Caco-2 (cell line): ENCODE results near the gene TFAP2A. TPM values are rescaled to one million over a fixed set of nuclear protein-coding genes. Genes with fewer than 3 reads are reported as not detected.

Source experiments
- BruUV-seq: library from RNA; stranded (reverse); fragments of 400-500 nt; replicated peaks from 2 replicates; lab custom pipeline; 2021; lab: Mats Ljungman, UMichigan
- CTCF ChIA-PET: fragments of 300-600 bp; sonication (Branson Sonifier 250); formaldehyde crosslinking; loops from one replicate; lab custom pipeline; 2022; ENCODE audit warnings: antibody characterized with exemption; lab: Charles Lee
- POLR2A ChIA-PET: fragments of 300-600 bp; sonication (Branson Sonifier 250); formaldehyde crosslinking; loops from one replicate; lab custom pipeline; 2022; ENCODE audit warnings: antibody characterized with exemption; lab: Charles Lee
- DNase-seq, 2 experiments: peaks; one replicate each; pipeline versions ENCODE4 v3.0.0 to v3.0.0-alpha.2; 2020 to 2022
- H3K27me3 ChIP-seq: replicated peaks from 2 replicates; pipeline ENCODE4 v1.6.0; 2011; ENCODE audit warnings: low read length; ENCODE audit not compliant: control insufficient read depth, insufficient read depth
- H3K36me3 ChIP-seq: 2 replicates; pipeline ENCODE4 v1.5.1; 2011; ENCODE audit warnings: low read length; ENCODE audit not compliant: control insufficient read depth, insufficient read depth
- H3K4me1 ChIP-seq: fragments of 250-450 bp; sonication (Bioruptor Pico); 2 replicates; pipeline ENCODE4 v1.5.1; 2020; ENCODE audit warnings: mild to moderate bottlenecking
- H3K4me3 ChIP-seq: 2 replicates; pipeline ENCODE4 v1.5.1; 2011; ENCODE audit warnings: low read depth, mild to moderate bottlenecking, control low read depth, low read length
- H3K9me3 ChIP-seq: fragments of 250-450 bp; sonication (Bioruptor Pico); 2 replicates; pipeline ENCODE4 v1.5.1; 2020; ENCODE audit warnings: mild to moderate bottlenecking, moderate library complexity
- H3K27ac Mint-ChIP-seq: one replicate; pipeline ENCODE4 v1.8.0; 2022; ENCODE audit warnings: mixed read lengths; ENCODE audit not compliant: unreplicated experiment
- H3K27me3 Mint-ChIP-seq: one replicate; pipeline ENCODE4 v1.8.0; 2022; ENCODE audit warnings: mixed read lengths; ENCODE audit not compliant: insufficient read depth, unreplicated experiment
- H3K36me3 Mint-ChIP-seq: one replicate; pipeline ENCODE4 v1.8.0; 2022; ENCODE audit warnings: mild to moderate bottlenecking, mixed read lengths; ENCODE audit not compliant: insufficient read depth, unreplicated experiment
- H3K4me1 Mint-ChIP-seq: one replicate; pipeline ENCODE4 v1.8.0; 2022; ENCODE audit warnings: low read depth, mixed read lengths; ENCODE audit not compliant: unreplicated experiment
- H3K4me3 Mint-ChIP-seq: one replicate; pipeline ENCODE4 v1.8.0; 2022; ENCODE audit warnings: mild to moderate bottlenecking, moderate library complexity, mixed read lengths; ENCODE audit not compliant: unreplicated experiment
- H3K9me3 Mint-ChIP-seq: one replicate; pipeline ENCODE4 v1.8.0; 2022; ENCODE audit warnings: mixed read lengths; ENCODE audit not compliant: unreplicated experiment
- CTCF ChIP-seq, 2 experiments: fragments of 200-600 bp in 1 of 2; IDR thresholded peaks; 1 replicate in 1 of 2; 2 replicates in 1 of 2; pipeline versions ENCODE4 v1.5.1 to v1.8.0; 2011 to 2022; ENCODE audit warnings: antibody characterized with exemption in 1 of 2, control low read depth in 1 of 2, inconsistent platforms in 1 of 2, low read depth in 1 of 2, low read length in 1 of 2, mild to moderate bottlenecking in 1 of 2, moderate library complexity in 1 of 2; ENCODE audit not compliant: insufficient read depth in 1 of 2, severe bottlenecking in 1 of 2, unreplicated experiment in 1 of 2
- intact Hi-C: fragments of 100-400 bp; cut with micrococcal nuclease; formaldehyde crosslinking; loops from one replicate; pipeline ENCODE4 v1.10.0; 2022; ENCODE audit not compliant: unreplicated experiment
- total RNA-seq: library from RNA; stranded (reverse); gene quantifications from 2 replicates; pipeline ENCODE4 v1.2.3, GENCODE V29; 2022

TFAP2A gene
- total RNA-seq, 1 experiment from 2014 or later = 6.3 TPM

DNA sequence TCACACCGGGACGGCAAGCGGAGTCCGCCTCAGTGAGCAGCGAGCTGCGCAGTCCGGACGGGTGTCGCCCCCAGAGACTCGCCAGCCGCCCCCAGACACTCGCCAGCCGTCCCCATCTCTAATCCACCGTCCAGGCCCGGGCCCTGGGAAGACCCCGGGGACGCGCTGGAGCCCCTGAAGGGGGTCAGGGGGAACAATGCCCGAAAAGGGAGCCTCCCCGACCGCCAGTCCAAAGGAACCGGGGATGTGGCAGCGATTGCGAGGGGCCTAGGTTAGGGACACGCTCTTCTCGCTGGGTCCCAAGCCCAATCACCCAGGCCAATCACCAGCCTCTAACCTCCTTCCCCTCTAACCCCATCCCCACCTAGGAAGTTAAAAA, 33.1 kb downstream of the TFAP2A start:
- Histone ChIP-seq H3K36me3 (no peaks in the 10 kb centered on the region), H3K27me3 (no peaks in the 10 kb centered on the region), H3K9me3 (no peaks in the 10 kb centered on the region), H3K4me3 (no peak overlapping the region), H3K4me1 (peaks cover 11% of the 10 kb centered on the region; the same call in 1 of the 2 replicates)
- Mint-ChIP-seq H3K27me3 (no peaks in the 10 kb centered on the region), H3K27ac (no peak overlapping the region), H3K36me3 (no peaks in the 10 kb centered on the region), H3K4me1 (peaks cover 7% of the 10 kb centered on the region), H3K9me3 (no peaks in the 10 kb centered on the region), H3K4me3 (no peak overlapping the region)
- no peak for TF ChIP-seq CTCF (IDR thresholded peaks at IDR 0.05; ENCODE audit: insufficient read depth in 1 of 2, low read depth in 1 of 2, low read length in 1 of 2, severe bottlenecking in 1 of 2, unreplicated experiment in 1 of 2)
- intact Hi-C loops = no loop called here
- CTCF ChIA-PET = interaction anchor here (0.6 kb wide), 1 partner anchor 630 kb away, joined by 3 read pairs; no protein-coding TSS in a partner anchor
- POLR2A ChIA-PET = interaction anchor here (0.7 kb wide), 1 partner anchor 20 kb away, joined by 3 read pairs; no protein-coding TSS in a partner anchor
- no TSS peak for BruUV-seq
- DNase-seq = no peak

- Histone ChIP-seq H3K27me3 (no peaks in the 10 kb centered on the region), H3K9me3 (no peaks in the 10 kb centered on the region), H3K4me1 (peaks cover 11% of the 10 kb centered on the region; the same call in 1 of the 2 replicates), H3K4me3 (no peak overlapping the region), H3K36me3 (no peaks in the 10 kb centered on the region)
- H3K9me3 Mint-ChIP-seq = no peaks in the 10 kb centered on the region
- no TSS peak for BruUV-seq
- no peak for DNase-seq
- H3K36me3 Mint-ChIP-seq = no peaks in the 10 kb centered on the region
- ChIA-PET POLR2A (no interaction called here), CTCF (interaction anchor here (1.0 kb wide), 1 partner anchor 23 kb away, joined by 5 read pairs; no protein-coding TSS in a partner anchor)
- H3K4me3 Mint-ChIP-seq = no peak overlapping the region
- intact Hi-C loops = no loop called here
- TF ChIP-seq CTCF (IDR thresholded peaks at IDR 0.05; ENCODE audit: insufficient read depth in 1 of 2, low read depth in 1 of 2, low read length in 1 of 2, severe bottlenecking in 1 of 2, unreplicated experiment in 1 of 2) = no peak
- H3K27ac Mint-ChIP-seq = no peak overlapping the region
- peaks cover 7% of the 10 kb centered on the region for H3K4me1 Mint-ChIP-seq
- no peaks in the 10 kb centered on the region for H3K27me3 Mint-ChIP-seq
Measured at GRCh38 chr6:10381133-10381829, 33.6 kb downstream of the TFAP2A start.

- H3K27me3 Mint-ChIP-seq = no peaks in the 10 kb centered on the region
- H3K27ac Mint-ChIP-seq = peak overlapping the region; percentile 67
- no TSS peak for BruUV-seq
- no peak for TF ChIP-seq CTCF (IDR thresholded peaks at IDR 0.05; ENCODE audit: insufficient read depth in 1 of 2, low read depth in 1 of 2, low read length in 1 of 2, severe bottlenecking in 1 of 2, unreplicated experiment in 1 of 2)
- H3K4me1 Mint-ChIP-seq = peaks cover 21% of the 10 kb centered on the region
- no peak for DNase-seq
- no peaks in the 10 kb centered on the region for H3K36me3 Mint-ChIP-seq
- CTCF ChIA-PET = interaction anchor here (0.6 kb wide), 1 partner anchor 36 kb away, joined by 3 read pairs; no protein-coding TSS in a partner anchor
- H3K36me3 ChIP-seq = no peaks in the 10 kb centered on the region
- no peaks in the 10 kb centered on the region for H3K27me3 ChIP-seq
- no peaks in the 10 kb centered on the region for H3K9me3 ChIP-seq
- H3K9me3 Mint-ChIP-seq = no peaks in the 10 kb centered on the region
- no peak overlapping the region for H3K4me3 ChIP-seq
- POLR2A ChIA-PET = interaction anchor here (0.6 kb wide), 1 partner anchor 44 kb away, joined by 10 read pairs; no protein-coding TSS in a partner anchor
- H3K4me3 Mint-ChIP-seq = no peak overlapping the region
- intact Hi-C loops = no loop called here
- H3K4me1 ChIP-seq = peaks cover 26% of the 10 kb centered on the region
Measured at GRCh38 chr6:10375391-10375969, 39.4 kb downstream of the TFAP2A start.
